HEK293 (cell line): ENCODE results near the gene SPTLC2.

ENCODE experiments used
- ZNF248 ChIP-seq: fragments of 450-650 bp; formaldehyde crosslinking; IDR thresholded peaks from 2 replicates; pipeline ENCODE4 v1.5.1; 2017; ENCODE audit warnings: missing biosample characterization, missing genetic modification characterization
- ZNF341 ChIP-seq: fragments of 450-650 bp; formaldehyde crosslinking; IDR thresholded peaks from 2 replicates; pipeline ENCODE4; 2016; ENCODE audit warnings: low read depth, missing biosample characterization, missing genetic modification characterization

DNA sequence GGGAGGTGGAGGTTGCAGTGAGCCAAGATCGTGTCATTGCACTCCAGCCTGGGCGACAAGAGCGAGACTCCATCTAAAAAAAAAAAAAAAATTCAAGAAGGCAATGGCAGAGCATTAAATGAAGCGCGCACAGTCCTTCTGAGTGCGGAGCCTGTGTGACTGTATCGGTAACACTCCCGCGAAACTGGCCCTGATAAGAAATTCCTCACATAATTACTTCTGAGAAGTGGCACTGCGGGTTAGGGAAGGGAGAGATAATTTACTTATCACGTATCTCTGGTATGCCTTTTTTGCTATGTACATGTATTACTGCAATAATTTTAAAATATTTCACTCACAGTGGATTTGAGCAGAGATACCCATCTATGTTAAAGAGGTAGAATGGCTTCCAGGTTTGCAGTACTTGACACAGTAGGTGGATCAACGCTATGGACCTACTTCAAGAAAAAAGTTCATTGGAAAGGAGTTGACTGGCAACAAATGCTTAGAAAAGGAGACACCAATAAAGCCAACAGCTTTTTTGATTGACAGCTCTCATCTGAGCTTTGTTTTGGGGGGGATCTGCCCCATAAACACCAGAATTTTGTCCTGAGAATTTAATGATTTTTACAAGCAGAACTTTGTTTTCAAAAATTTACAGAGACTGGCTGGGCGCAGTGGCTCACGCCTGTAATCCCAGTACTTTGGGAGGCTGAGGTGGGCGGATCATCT lies 29.2 kb upstream of the SPTLC2 start:
- no peak for TF ChIP-seq ZNF341 (tag by site-specific recombination)
- no peak for TF ChIP-seq ZNF248 (tag by site-specific recombination)
